ENCODE measurements around the gene DPH7. TPM values are rescaled to one million over a fixed set of nuclear protein-coding genes. Genes with fewer than 3 reads are reported as not detected.
"Not testable (repeated sequence)": the region's sequence is repeated elsewhere in the genome, so short reads cannot be mapped to it uniquely, and the experiment has no call there.

Gene DPH7
- 10 to 100 TPM; 28.5 to 43.6 (median 29.0) TPM for total RNA-seq
- polyA plus RNA-seq = 10 to 100 TPM in 2 of 3 donors, 1 to 10 TPM in 1; 6.5 to 29.0 (median 10.2) TPM

DNA sequence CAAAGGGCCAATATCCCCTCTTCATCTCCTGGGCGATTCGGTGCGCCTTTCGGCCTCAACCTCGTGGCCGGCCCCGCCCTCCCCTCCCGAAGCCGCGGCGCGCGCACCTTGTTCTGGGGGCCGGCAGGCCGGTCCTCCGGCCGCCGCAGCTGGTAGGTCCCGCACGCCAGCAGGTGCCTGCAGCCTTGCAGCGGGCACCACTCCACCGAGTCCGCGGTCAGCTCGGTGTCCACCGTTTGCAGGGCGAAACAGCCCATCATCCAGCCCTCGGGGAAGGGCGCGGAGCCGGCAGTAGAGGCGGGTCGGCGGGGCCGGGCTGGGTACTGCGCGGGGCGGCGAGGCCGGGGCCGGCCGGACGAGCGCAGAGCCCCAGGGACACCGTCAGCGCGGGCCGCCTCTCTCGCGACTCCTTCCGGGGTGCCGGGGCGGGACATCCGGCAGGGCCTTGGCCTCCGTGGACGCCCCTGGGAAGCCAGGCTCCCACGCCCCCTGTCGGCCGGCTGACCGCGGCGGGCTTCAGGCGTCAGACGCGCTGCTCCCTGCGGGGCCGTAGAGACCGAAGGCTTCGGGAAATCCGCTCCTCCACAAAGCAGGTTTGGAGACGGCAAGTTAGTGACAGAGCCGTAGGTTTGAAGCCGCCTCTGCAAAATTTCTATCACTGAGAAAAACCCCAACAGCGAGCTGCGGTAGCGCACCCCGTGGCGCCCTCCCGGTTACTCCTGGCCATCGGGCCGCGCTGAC is at the start of gene DPH7:
TSS of gene DPH7 (minus strand) at position 408 of the 741 bp plus-strand sequence. CDS start at position 260, 148 bp downstream.
- Histone ChIP-seq H3K4me1 (peaks cover 0 to 50% (median 35%) of the 10 kb centered on the region in 4 donors), H3K27me3 (no peaks in the 10 kb centered on the region), H3K4me3 (peak within 1 kb of the TSS; percentile 78 to 98 (median 87)), H3K9me3 (no peaks in the 10 kb centered on the region), H3K27ac (peak within 1 kb of the TSS; percentile 87 to 89 (median 88)), H3K36me3 (peaks cover 0 to 50% (median 12%) of the 10 kb centered on the region in 4 donors)
- peak in 1 of 2 donors; percentile 22 for TF ChIP-seq POLR2A (IDR thresholded peaks at IDR 0.05)
- TF ChIP-seq POLR2AphosphoS5 (IDR thresholded peaks at IDR 0.05) = peak; percentile 54 to 83 (median 76)
- peak; percentile 75 to 91 (median 81) for TF ChIP-seq CTCF (IDR thresholded peaks at IDR 0.05)
- TF ChIP-seq EP300 (IDR thresholded peaks at IDR 0.05) = no peak
- WGBS, 2 donors = 2 to 3% methylated on average over 82 of the region's 82 CpGs
- peak; percentile 96 for DNase-seq
- intact Hi-C loops (cut with DNase I) = loop anchor here (1.0 to 5.0 kb wide), 2 partner anchors 26 to 39 kb away; partner anchors contain the start of gene EHMT1

DNA sequence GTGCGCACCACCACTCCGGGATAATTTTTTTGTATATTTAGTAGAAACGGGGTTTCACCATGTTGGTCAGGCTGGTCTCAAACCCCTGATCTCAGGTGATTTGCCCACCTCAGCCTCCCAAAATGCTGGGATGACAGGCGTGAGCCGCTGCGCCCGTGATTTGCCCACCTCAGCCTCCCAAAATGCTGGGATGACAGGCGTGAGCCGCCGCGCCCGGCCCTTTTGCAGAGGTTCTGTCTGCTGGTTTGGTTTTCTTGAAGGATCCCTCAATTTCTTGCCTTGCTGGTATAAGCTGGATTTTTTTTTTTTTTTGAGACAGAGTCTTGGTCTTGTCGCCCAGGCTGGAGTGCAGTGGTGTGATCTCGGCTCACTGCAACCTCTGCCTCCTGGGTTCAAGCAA is 48.7 kb upstream of the DPH7 start:
- H3K4me1 ChIP-seq = peaks cover 0 to 59% (median 51%) of the 10 kb centered on the region in 4 donors
- WGBS, 2 donors = 97% methylated on average over 14 of the region's 14 CpGs
- H3K4me3 ChIP-seq; H3K36me3 ChIP-seq; H3K27ac ChIP-seq; H3K27me3 ChIP-seq; intact Hi-C loops (cut with DNase I); DNase-seq; H3K9me3 ChIP-seq: not testable (repeated sequence)

DNA sequence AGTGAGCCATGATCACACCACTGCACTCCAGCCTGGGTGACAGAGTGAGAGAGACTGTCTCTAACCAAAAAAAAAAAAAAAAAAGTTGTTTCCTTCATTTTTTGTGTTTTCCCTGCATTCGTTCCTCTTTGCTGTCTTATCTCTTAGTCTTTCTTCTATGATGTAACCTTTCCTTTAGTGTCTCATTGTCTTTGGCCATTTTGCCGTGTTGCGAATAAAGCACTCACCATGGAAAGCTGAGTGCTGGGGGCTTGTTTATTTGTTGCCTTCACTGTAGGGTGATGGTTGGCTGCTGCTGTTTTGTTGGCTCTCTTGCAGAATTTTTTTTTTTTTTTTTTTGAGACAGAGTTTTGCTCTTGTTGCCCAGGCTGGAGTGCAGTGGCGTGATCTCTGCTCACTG is 47.7 kb upstream of the DPH7 start:
- H3K4me1 ChIP-seq = peaks cover 0 to 58% (median 49%) of the 10 kb centered on the region in 4 donors
- no peak for TF ChIP-seq CTCF (IDR thresholded peaks at IDR 0.05)
- TF ChIP-seq EP300 (IDR thresholded peaks at IDR 0.05) = no peak
- no peak for TF ChIP-seq POLR2AphosphoS5 (IDR thresholded peaks at IDR 0.05)
- no peak for TF ChIP-seq POLR2A (IDR thresholded peaks at IDR 0.05)
- no peak for DNase-seq
- H3K9me3 ChIP-seq = no peaks in the 10 kb centered on the region
- no peaks in the 10 kb centered on the region for H3K27me3 ChIP-seq
- WGBS, 2 donors = 84 to 85% methylated on average over 4 of the region's 4 CpGs
- intact Hi-C loops (cut with DNase I) = no loop called here
- no peak overlapping the region for H3K27ac ChIP-seq
- H3K4me3 ChIP-seq = no peak overlapping the region
- H3K36me3 ChIP-seq = no peaks in the 10 kb centered on the region

GRCh38 chr9:137622211-137622610 is 43.5 kb upstream of the DPH7 start:
- H3K27me3 ChIP-seq; H3K9me3 ChIP-seq; H3K36me3 ChIP-seq; DNase-seq; intact Hi-C loops (cut with DNase I); H3K4me3 ChIP-seq; H3K27ac ChIP-seq: not testable (repeated sequence)
- H3K4me1 ChIP-seq = peaks cover 0 to 51% (median 37%) of the 10 kb centered on the region in 4 donors
- WGBS, 2 donors = 92 to 93% methylated on average over 8 of the region's 8 CpGs

DNA sequence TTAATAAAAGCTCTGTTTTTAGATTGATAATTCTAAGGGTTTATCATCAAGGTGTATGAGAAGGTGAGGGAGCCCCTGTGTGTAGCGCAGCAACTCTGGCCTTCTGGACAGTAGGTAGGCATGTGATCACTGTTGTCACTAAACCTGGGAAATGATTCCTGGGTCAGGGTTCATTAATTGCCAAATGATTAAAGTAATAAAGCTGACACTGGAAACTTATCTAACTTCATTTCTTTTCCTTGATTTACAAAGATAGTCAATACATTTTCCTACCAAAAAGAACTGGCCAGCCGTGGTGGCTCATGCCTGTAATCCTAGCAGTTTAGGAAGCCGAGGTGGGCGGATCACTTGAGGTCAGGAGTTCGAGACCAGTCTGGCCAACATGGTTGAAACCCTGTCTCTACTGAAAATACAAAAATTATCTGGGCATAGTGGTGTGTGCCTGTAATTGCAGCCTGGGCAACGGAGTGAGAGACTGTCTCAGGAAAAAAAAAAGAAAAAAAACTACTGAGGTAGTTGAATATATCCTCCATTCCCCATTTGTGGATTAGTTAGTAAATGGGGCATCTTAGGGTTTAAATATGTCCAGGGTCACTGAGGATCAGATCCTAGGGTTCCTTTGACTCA is 42.5 kb upstream of the DPH7 start:
- H3K27ac ChIP-seq = peak overlapping the region in 1 of 4 donors; percentile 88
- TF ChIP-seq CTCF (IDR thresholded peaks at IDR 0.05) (peak in 1 of 4 experiments; percentile 17), POLR2AphosphoS5 (IDR thresholded peaks at IDR 0.05) (no peak), POLR2A (IDR thresholded peaks at IDR 0.05) (no peak)
- peaks cover 0 to 9% (median 0%) of the 10 kb centered on the region in 4 donors for H3K36me3 ChIP-seq
- WGBS, 2 donors = 61 to 63% methylated on average over 6 of the region's 6 CpGs
- no peak for DNase-seq
- H3K9me3 ChIP-seq = no peaks in the 10 kb centered on the region
- H3K4me3 ChIP-seq = no peak overlapping the region
- peaks cover 0 to 55% (median 44%) of the 10 kb centered on the region in 4 donors for H3K4me1 ChIP-seq
- intact Hi-C loops (cut with DNase I) = no loop called here
- no peaks in the 10 kb centered on the region for H3K27me3 ChIP-seq

All from sigmoid colon (tissue), 7 donors.